CD4-positive, alpha-beta T cell treated with Interleukin-15 for 1 hour (primary cell): Measurements from ENCODE around the gene RORC.
A peak's percentile ranks its signal among the peaks of the same experiment; 100 is the strongest.

Source experiments
- DNase-seq: peaks from one replicate; pipeline ENCODE4 v3.0.0-alpha.2; 2020

RORC gene

DNA sequence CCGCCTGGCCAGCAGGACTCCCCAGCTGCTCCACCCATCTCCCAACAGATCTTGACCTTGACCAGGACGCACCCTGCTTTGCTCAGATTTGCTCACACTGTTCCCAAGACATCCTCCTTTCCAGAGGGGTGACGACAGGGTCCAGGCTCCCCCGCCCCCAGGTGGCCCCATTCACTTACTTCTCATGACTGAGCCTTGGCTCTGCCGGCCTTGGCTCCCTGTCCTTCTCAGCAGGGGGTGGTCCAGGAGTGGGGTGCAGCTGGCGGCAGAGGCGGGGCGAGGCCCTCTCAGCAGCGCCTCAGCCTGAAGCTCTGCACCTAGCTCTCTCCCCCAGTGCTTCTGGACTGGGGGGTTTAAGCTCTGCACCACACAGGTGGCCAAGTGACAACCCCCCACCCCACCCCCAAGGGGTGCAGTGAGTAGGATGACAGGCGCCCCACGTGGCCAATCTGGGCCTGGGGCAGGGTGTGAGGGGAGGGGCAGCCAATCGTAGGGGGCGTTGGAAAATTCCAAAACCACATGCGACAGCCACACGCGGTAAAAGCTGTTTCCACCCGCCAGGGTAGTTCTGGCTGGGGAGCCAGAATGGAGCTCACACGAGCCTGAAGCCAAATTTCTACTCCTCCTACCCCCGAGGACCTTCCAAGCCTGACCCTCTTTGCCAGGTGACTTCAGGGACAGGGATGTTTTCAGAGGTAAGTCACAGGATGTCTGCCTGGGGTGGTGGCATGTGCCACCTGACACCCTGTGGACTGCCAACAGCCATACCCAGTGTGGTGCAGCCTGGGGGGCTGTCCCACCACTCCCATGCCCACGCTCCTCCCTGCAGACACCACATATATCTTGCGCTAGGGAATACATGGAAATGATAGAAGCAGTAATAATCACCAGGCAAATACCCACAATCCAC, 5.6 kb downstream of the RORC start:
- no peak for DNase-seq

- DNase-seq, result no peak
Observed at GRCh38 chr1:151825204-151825603, 6.4 kb downstream of the RORC start.

DNA sequence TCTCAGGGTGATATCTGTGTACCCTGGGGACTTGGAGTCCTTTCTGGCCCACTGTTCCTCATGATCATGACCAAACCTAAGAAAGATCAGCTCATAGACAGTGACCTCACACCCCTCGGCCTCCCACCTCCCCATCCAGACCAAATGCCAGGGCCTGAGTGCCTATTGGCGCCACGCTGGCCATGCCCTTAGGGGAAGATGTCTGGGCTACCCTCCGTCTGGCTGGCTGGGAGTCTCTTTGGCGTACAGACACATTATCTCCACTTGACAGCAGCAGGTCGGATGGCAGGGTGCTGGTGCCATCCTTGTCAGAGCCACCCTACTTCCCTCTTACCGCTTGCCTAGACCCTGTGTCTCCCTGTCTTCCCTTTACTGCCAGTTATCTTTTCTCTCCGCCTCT, 8.4 kb downstream of the RORC start:
- DNase-seq, result no peak

DNA sequence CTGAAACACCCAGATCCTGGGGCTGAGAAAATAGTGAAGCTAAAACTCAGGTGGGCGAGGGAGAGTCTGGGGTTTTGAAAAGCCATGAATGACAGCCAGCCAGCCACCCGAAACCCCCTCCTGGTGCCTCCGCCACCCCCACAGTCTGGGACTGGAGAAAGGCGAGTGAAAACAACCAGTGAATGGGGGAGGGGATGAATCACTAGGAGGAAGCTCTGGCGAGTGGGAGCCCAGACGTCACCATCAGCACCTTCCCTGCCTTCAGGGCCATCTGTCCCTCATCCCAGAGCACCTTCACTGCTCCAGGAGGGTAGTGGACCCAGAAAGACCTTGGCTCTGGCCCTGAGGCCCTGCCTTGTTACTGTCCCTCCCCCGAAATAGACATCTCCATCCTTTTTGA, 9.2 kb downstream of the RORC start:
- DNase-seq, result no peak

DNA sequence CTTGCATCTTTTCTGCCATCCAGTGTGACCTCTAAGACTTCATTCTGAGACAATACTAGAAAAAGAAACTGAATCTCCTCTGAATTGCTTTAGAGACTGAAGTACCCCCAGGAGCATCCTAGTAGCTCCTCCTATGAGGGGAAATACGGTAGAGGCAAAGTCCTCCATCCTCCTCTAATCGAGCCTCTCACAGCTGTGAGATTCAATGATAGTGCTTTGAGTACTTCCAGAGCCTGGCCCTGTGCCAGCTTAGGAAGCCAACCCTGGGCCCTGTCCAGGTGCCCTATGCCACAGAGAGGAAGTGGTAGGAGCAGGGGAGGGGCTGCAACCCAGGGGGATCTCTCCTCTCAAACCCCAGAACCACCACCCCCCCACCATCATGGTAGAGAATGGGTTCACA, 10.7 kb downstream of the RORC start:
- DNase-seq, result no peak

DNA sequence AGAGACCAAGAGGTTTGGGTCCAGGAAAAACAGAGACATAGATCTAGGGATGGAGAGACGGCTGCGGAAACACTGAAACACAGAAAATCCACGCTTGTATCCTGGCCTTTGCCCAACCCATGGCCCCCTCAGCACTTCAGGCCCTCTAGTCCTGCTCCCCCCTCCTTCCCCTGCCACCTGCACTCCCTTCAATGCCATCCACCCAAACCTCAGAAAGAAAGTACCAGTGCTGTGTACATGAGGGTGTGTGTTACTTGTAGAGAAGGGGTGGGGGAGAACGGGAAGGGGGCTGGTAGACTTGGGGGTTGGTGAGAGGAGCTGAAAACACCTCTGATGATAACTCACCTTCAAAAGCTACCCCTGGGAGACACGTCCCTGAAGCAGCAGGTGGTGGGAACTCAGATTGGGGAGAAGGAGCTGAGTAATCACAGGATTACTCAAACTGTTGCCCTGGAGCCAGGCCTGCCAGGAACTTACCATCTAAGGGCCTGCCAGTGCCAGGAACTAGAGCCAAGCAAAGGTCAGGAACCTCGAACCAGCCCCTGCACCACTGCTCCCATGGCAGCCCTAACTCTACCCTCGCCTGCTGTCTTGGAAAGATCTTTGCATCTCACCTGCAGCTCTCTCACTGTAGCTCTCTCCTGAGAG, 11.5 kb downstream of the RORC start:
- no peak for DNase-seq

DNA sequence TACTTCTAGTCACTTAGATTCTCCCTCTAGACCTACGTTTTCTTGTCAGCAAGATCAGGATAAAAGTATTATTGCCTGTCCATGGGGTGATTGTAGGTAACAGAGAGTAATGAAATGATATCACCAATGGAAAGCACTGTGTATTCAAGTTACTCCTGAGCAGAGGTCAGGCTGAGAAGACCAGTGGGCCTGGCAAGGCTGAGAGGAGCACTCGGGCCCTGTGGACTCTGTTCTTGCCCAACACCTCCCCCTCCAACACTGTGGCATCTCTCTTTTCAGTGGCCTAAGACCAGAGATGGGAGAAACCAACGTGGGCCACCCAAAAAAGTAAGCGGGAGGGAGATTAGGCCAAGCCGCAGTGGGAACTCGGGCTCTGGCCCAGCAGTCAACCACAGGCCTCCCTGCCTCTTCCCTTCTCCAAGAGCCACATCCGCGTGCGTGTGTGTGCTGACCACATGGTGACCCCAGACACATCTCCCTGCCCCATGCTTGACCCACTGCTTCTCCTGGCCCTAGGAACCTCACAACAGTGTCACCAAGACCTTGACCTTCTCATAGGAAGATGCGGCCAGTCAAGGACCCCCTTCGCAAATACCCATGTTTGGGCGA, 12.3 kb downstream of the RORC start:
- DNase-seq, result no peak

DNA sequence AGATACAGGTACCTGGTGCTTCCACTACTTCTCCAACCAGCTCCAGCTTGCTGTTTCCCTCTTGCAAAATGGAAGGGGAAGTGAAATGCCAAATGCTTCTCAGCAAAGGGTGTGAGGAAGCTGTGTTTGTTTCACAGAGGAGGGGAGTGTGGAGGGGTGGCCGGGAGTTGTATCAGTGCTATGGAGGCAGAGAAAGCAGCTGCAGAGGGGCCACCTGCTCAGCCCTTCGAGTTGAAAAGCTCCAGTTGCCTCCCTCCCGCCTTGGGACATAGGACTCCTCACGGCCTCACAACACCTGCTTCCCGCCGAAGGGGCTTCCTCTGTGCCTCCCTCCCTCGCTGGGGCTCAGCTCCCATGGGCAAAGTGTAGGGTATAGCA, 14.3 kb downstream of the RORC start:
- DNase-seq, result no peak

DNA sequence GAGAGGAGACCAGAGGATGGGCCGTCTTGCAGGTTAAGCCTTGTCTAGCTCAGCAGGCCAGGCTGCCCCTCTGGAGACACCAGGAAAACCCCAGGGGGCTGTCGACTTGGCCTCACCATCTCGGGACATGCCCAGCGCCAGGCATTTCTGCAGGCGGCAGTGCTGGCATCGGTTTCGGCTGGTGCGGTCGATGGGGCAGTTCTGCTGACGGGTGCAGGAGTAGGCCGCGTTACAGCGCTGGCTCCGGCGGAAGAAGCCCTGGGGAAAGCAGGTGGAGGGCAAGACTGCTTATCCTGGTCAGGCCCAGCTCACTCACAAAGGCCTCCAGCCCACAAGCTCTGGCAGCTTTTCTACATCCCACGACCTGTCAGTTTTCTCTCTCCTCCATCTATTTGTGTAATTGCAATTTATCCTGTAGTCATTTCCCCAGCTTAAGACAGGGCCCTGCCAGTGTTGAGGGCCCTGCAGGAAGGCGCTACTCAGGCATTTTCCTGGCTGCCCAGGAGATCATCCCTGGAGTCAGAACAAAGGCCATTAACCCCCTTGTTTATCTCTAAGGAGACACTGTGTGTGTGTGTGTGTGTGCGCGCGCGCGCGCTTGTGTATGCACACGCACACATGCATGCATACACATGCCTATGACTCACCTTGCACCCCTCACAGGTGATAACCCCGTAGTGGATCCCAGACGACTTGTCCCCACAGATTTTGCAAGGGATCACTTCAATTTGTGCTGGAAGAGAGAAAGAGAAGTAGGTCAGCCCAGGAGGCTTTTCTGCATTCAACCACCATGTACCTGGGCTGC, 14.9 kb downstream of the RORC start:
- DNase-seq, result no peak

DNA sequence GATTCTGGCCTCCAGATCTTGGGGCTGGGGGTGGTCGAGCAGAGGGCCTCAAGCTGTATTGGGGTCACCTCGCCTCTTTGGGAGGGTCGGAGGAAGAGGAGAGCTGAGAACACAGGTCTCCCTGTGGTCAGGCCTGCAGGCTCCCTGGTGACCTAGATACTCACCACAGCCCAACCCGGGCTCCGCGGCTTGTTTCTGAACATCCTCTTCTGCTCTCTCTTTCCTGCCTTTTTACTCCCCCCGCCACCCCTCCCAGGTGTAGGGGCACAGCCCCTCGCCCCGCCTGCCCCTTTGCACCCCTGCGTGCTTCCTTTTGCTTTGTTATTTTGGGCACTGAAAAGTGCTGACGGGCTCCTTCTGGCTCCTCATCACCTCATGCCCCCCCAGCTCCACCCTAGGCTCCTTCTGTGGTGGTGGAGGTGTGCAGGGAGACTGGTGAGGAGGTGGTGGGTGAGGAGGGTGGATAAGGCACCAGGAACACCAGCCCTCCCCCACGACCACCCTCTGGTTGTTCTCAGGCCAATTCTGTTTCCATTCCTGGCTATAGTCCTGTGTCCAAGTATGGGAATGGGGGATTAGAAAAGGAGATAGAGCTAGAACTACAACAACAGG, 15.8 kb downstream of the RORC start:
- peak; percentile 53 for DNase-seq

DNA sequence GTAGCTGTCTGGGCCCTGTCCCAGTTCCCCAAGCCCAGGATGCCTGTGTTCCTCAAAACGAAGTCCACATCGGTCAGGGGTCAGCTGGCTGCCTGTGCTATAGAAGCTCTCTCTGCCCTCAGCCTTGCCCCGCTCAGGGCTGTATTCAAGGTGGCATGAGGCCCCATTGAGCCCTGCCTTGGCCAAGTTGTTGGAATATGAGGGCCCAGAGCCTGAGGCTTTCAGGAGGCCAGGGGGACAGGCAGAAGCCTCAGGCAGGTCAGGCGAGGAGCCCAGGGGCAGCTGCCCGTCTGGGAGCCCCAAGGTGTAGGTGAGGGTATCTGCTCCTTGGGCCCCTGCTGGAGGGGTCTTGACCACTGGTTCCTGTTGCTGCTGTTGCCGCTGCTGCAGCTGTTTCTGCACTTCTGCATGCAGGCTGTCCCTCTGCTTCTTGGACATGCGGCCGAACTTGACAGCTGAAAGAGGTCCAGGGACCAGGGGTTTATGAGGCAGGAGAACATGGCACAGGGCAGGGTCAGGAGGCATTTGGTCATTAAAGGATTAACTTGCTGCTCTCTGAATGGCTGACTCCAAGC, 16.5 kb downstream of the RORC start:
- no peak for DNase-seq

- DNase-seq, result no peak
Observed at GRCh38 chr1:151814426-151814825, 17.2 kb downstream of the RORC start.

DNA sequence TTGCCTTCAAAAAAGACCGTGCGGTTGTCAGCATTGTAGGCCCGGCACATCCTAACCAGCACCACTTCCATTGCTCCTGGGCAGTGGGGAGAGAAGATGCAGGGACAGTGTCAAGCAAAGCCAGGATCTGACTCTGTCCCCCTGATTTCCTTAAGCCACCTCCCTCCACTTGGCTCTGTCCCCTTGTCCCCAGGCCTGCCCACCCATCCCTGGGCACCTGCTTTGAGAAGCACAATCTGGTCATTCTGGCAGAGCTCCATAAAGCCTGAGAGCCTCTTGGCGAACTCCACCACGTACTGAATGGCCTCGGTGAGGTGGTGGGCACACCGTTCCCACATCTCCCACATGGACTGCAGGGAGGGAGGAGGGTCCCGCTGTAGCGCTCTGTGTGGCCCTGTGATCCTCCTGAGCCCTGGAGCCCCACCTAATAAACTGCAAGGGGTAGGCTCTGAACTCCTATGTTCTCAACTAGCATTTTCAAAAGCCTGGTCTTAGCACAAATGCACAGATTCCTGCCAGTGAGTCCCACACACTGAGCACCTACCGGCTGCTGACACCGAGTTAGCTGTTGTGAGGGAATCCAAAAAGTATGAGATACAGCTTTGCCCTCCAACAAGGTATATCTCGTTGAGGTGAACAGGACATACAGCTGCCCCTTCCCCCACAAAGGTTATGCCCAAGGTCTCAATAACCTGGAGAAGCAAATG, 18.2 kb downstream of the RORC start:
- DNase-seq, result no peak

DNA sequence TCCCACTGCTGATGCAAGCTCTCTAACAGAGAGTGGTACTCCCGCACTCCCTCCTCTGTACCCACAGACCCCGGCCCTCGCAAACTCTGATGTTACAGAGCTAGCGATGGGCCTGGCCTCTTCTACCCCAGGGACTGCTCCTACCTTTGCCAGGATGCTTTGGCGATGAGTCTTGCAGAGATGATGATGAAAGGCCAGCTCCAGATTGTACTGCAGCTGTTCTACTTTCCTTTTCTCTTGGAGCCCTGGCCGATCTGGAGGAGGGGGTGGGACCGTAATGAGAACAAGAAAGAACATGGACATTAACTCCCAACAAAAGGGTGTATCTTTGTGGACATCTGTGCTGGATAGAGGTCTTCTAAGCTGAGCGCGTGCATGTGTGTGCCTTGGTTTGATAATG, 20.4 kb downstream of the RORC start:
- no peak for DNase-seq

GRCh38 chr1:151809985-151810556, 21.5 kb downstream of the RORC start:
- DNase-seq, result no peak

DNA sequence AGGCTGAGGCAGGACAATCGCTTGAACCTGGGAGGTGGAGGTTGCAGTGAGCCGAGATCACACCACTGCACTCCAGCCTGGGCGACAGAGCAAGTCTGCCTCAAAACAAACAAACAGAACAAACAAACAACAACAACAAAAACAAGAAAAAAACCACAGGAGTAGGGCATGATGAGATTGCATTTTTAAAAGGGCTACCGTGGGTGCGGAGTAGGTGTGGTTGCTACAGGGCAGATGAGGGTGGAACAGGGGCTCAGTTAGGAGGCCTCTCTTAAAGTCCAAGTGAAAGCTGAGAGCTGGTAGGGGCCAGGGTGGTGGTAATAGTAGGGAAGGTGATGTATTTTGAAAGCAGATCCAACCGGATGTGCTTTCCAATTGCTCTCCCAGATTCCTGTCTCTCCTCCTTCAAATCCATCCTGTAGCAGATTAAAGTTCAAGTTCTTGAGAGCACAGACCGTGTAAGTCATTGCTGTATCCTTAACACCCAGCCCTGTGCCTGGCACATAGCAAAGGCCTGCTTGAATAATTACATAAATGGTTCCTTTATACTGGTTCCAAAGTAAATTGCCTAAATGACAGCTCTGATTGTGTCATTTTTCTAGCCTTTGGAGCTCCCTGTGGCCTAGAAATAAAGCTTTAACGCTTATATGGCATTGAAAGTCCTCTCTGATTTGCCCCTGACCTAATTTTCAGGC, 22.2 kb downstream of the RORC start:
- DNase-seq, result no peak

GRCh38 chr1:151807766-151808165, 23.8 kb downstream of the RORC start:
- DNase-seq, result no peak

GRCh38 chr1:151807131-151807530, 24.5 kb downstream of the RORC start:
- no peak for DNase-seq

- no peak for DNase-seq
Observed at GRCh38 chr1:151806170-151806569, 25.4 kb downstream of the RORC start.

GRCh38 chr1:151805066-151805820, 26.4 kb downstream of the RORC start, which contains the start of gene LINGO4:
LINGO4 (minus strand) TSS chr1:151805419; CDS start chr1:151802704, 2,715 bp downstream.
- no peak for DNase-seq
